GM10248 (cell line): ENCODE results near the gene NEK8.

Experiments
- CTCF ChIA-PET: fragments of 300-600 bp; sonication (Branson Sonifier 250); formaldehyde crosslinking; extraction: SDS; loops from one replicate; lab custom pipeline; 2021; ENCODE audit warnings: antibody characterized with exemption; lab: Yijun Ruan, JAX
- POLR2A ChIA-PET: fragments of 350-650 bp; sonication (Branson Sonifier 250); formaldehyde crosslinking; extraction: SDS; loops from one replicate; lab custom pipeline; 2020; ENCODE audit warnings: antibody characterized with exemption; lab: Yijun Ruan, JAX
- DNase-seq: peaks from one replicate; pipeline ENCODE4 v3.0.0; 2012; ENCODE audit errors: extremely low spot score
- TF ChIP-seq, protein P1 (sequence below): IDR thresholded peaks from 2 replicates; pipeline ENCODE4 v1.5.1; 2012; ENCODE audit warnings: mild to moderate bottlenecking, low read depth; ENCODE audit errors: extremely low read depth, missing control alignments, control extremely low read depth

Gene NEK8

GRCh38 chr17:28712705-28713415 lies 15.7 kb upstream of the NEK8 start:
- TF ChIP-seq, protein P1, sequence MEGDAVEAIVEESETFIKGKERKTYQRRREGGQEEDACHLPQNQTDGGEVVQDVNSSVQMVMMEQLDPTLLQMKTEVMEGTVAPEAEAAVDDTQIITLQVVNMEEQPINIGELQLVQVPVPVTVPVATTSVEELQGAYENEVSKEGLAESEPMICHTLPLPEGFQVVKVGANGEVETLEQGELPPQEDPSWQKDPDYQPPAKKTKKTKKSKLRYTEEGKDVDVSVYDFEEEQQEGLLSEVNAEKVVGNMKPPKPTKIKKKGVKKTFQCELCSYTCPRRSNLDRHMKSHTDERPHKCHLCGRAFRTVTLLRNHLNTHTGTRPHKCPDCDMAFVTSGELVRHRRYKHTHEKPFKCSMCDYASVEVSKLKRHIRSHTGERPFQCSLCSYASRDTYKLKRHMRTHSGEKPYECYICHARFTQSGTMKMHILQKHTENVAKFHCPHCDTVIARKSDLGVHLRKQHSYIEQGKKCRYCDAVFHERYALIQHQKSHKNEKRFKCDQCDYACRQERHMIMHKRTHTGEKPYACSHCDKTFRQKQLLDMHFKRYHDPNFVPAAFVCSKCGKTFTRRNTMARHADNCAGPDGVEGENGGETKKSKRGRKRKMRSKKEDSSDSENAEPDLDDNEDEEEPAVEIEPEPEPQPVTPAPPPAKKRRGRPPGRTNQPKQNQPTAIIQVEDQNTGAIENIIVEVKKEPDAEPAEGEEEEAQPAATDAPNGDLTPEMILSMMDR = no peak
- DNase-seq = no peak
- CTCF ChIA-PET = interaction anchor here (1.0 to 4.0 kb wide), 6 partner anchors 11 to 66 kb away, joined by 3 to 25 read pairs (median 4); partner anchors contain the start of gene TLCD1
- POLR2A ChIA-PET = interaction anchor here (0.5 kb wide), 1 partner anchor 580 kb away, joined by 6 read pairs; no protein-coding TSS in a partner anchor

- POLR2A ChIA-PET = no interaction called here
- CTCF ChIA-PET = interaction anchor here (2.9 kb wide), 1 partner anchor 13 kb away, joined by 13 read pairs; the partner anchor contains the start of gene TLCD1
- TF ChIP-seq, protein P1 = no peak
- no peak for DNase-seq
Measured at GRCh38 chr17:28714281-28714680, 14.3 kb upstream of the NEK8 start.

GRCh38 chr17:28715217-28715616 lies 13.4 kb upstream of the NEK8 start:
- no peak for DNase-seq
- POLR2A ChIA-PET = interaction anchor here (0.5 to 0.6 kb wide), 2 partner anchors 11 to 358 kb away, joined by 3 to 4 read pairs; partner anchors contain the start of gene POLDIP2
- CTCF ChIA-PET = interaction anchor here (0.7 to 2.9 kb wide), 2 partner anchors 12 to 35 kb away, joined by 3 to 13 read pairs; partner anchors contain the start of gene TLCD1
- TF ChIP-seq, protein P1 = no peak

DNA sequence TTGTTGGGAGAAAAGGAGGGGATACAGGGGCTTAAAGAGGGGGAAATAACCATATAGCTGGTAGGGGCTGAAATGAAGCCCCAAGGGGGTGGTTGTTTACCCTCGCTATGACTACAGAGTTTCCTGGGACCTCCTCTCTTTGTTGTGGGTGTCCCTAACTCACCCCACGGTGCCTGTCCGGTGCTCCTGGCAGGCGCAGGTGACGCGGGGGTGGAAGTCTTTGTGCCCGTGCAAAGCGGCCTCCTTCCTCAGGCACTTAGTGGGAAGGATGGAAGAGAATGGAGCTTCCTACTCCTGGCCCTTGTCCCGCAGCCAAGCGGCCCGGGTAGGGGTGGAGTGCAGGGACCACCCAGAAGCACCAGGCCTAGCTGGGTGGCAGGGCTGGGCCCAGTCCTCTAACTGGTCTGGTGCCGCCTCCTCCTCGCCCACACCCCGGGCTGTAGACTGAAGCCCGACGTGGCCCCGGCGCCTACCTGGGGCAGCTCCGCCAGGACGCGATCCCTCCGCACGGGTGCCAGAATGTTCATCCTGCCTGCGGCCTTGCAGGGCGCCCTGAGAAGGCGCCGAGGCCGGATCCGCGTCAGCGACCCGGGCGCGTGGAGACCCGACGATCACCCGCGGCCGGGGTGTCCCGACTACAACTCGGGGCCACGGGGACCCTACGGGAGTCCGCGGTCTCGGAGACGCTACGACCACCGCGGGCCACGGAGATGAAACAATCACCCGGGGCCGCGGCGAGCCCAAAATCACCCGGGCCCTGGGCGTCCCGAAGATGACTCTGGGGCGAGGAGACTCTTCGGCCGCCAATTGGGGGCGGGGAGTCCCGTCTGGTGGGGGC lies 11.6 kb upstream of the NEK8 start:
- no peak for DNase-seq
- ChIA-PET POLR2A (no interaction called here), CTCF (interaction anchor here (0.7 to 2.9 kb wide), 3 partner anchors 10 to 73 kb away, joined by 3 to 13 read pairs (median 5); partner anchors contain the start of gene TLCD1)
- TF ChIP-seq, protein P1 = no peak

DNA sequence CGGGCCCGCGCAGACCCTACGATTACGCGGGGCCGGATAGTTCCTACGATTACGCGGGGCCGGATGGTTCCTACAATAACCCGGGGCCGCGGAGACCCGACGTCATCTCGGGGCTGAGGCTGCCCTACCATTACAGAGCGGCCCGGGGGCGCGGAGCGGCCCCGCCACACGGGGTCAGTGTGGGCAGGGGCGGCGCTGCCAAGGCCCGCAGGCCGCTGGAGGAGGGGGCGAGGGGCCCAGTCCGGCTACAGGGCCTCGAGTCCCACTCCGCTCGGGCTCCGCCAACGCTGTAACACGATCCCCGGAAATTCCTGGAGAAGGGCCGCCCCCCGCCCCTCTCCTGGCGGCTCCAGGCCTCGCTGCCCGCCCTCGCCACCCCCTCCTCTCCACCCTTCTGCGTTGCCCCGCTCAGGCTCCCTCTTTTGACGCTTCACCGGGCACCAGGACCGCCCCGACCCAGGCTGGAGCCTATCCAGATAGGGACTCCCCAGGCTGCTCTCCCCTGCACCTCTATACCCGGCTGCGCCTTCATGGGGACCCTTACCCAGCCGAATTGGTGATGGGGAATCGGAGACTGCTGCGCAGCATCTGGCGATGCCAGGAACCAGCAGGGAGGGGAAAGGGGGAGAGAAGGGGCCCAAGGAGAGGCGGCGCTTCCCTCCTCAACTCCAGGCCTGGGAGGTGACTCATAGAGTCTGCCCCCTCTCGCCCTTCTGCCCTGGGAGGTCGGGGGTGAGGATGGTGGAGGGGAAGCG lies 10.8 kb upstream of the NEK8 start, which contains the start of gene RAB34:
RAB34 (minus strand) TSS at position 291 of the 755 bp plus-strand sequence. CDS start 602 bp downstream, outside the sequence.
- POLR2A ChIA-PET = no interaction called here
- DNase-seq = no peak
- TF ChIP-seq, protein P1 = peak; percentile 23
- CTCF ChIA-PET = interaction anchor here (1.6 kb wide), 1 partner anchor 16 kb away, joined by 5 read pairs; no protein-coding TSS in a partner anchor
